ENCODE data around the gene SLC2A11.
A peak's percentile ranks its signal among the peaks of the same experiment; 100 is the strongest.

Gene SLC2A11

GRCh38 chr22:23892706-23893105 is 35.0 kb downstream of the SLC2A11 start:
- WGBS, 2 experiments (ENCODE audit: insufficient coverage in 2 of 2): 82 to 92% methylated on average over 4 of the region's 4 CpGs
- Histone ChIP-seq H3K27ac (ENCODE audit: low read depth, low read length, severe bottlenecking) (no peak overlapping the region), H3K9me3 (ENCODE audit: control insufficient read depth, low read length) (peaks cover 16% of the 10 kb centered on the region), H3K4me3 (ENCODE audit: extremely low read depth, insufficient read depth, low read length, poor library complexity, severe bottlenecking) (no peak overlapping the region), H3K4me1 (ENCODE audit: control insufficient read depth, insufficient read depth, low read length, poor library complexity, severe bottlenecking) (peaks cover 5% of the 10 kb centered on the region), H3K36me3 (ENCODE audit: control insufficient read depth, insufficient read depth, low read length) (peaks cover 22% of the 10 kb centered on the region)

DNA sequence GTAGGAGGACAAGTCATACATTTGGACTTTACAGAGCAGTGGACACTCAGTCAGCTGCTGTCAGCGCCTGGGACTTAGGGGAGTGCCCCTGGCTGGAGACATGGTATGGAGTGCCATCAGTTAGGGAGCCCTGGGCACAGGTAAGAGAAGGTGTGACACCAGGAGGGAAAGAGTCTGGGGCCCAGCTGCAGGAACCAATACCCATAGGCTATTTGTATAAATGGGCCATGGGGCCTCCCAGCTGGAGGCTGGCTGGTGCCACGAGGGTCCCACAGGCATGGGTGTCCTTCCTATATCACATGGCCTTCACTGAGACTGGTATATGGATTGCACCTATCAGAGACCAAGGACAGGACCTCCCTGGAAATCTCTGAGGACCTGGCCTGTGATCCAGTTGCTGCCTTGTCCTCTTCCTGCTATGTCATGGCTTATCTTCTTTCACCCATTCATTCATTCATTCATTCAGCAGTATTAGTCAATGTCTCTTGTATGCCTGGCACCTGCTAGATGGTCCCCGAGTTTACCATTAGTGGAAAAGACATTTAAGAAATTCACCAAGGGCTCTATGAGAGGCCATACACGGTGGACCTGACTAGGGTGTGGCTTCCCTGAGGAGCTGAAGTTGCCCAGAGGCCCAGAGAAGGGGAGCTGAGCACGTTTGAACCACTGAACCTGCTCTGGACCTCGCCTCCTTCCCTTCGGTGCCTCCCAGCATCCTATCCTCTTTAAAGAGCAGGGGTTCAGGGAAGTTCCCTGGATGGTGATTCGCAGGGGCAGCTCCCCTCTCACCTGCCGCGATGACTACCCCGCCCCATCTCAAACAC is 35.7 kb downstream of the SLC2A11 start:
- H3K36me3 ChIP-seq (ENCODE audit: control insufficient read depth, insufficient read depth, low read length): peaks cover 28% of the 10 kb centered on the region
- peaks cover 16% of the 10 kb centered on the region for H3K9me3 ChIP-seq (ENCODE audit: control insufficient read depth, low read length)
- peak overlapping the region; percentile 86 for H3K4me3 ChIP-seq (ENCODE audit: extremely low read depth, insufficient read depth, low read length, poor library complexity, severe bottlenecking)
- H3K4me1 ChIP-seq (ENCODE audit: control insufficient read depth, insufficient read depth, low read length, poor library complexity, severe bottlenecking): peaks cover 5% of the 10 kb centered on the region
- 51 to 79% methylated on average over 4 to 7 of the region's 11 CpGs for WGBS, 2 experiments (ENCODE audit: insufficient coverage in 2 of 2)
- peak overlapping the region; percentile 94 for H3K27ac ChIP-seq (ENCODE audit: low read depth, low read length, severe bottlenecking)

GRCh38 chr22:23893945-23894709 is 36.5 kb downstream of the SLC2A11 start, which contains the start of gene MIF:
Gene MIF, plus strand, starts transcription at chr22:23894383. Its CDS starts 92 bp downstream, at chr22:23894475.
- H3K4me1 ChIP-seq (ENCODE audit: control insufficient read depth, insufficient read depth, low read length, poor library complexity, severe bottlenecking): peaks cover 3% of the 10 kb centered on the region
- H3K4me3 ChIP-seq (ENCODE audit: extremely low read depth, insufficient read depth, low read length, poor library complexity, severe bottlenecking): peak within 1 kb of the TSS; percentile 86
- H3K27ac ChIP-seq (ENCODE audit: low read depth, low read length, severe bottlenecking): peak within 1 kb of the TSS; percentile 94
- peaks cover 32% of the 10 kb centered on the region for H3K36me3 ChIP-seq (ENCODE audit: control insufficient read depth, insufficient read depth, low read length)
- peaks cover 16% of the 10 kb centered on the region for H3K9me3 ChIP-seq (ENCODE audit: control insufficient read depth, low read length)
- 0 to 1% methylated on average over 63 to 70 of the region's 72 CpGs for WGBS, 2 experiments (ENCODE audit: insufficient coverage in 2 of 2)

- peaks cover 16% of the 10 kb centered on the region for H3K9me3 ChIP-seq (ENCODE audit: control insufficient read depth, low read length)
- 0 to 1% methylated on average over 41 to 63 of the region's 79 CpGs for WGBS, 2 experiments (ENCODE audit: insufficient coverage in 2 of 2)
- peaks cover 3% of the 10 kb centered on the region for H3K4me1 ChIP-seq (ENCODE audit: control insufficient read depth, insufficient read depth, low read length, poor library complexity, severe bottlenecking)
- H3K36me3 ChIP-seq (ENCODE audit: control insufficient read depth, insufficient read depth, low read length): peaks cover 32% of the 10 kb centered on the region
- H3K27ac ChIP-seq (ENCODE audit: low read depth, low read length, severe bottlenecking): peak overlapping the region; percentile 94
- peak overlapping the region; percentile 86 for H3K4me3 ChIP-seq (ENCODE audit: extremely low read depth, insufficient read depth, low read length, poor library complexity, severe bottlenecking)
Observed at GRCh38 chr22:23894710-23895598, 37.3 kb downstream of the SLC2A11 start.

- peaks cover 32% of the 10 kb centered on the region for H3K36me3 ChIP-seq (ENCODE audit: control insufficient read depth, insufficient read depth, low read length)
Observed at GRCh38 chr22:23895599-23896144, 38.0 kb downstream of the SLC2A11 start.

GRCh38 chr22:23896166-23896522 is 38.5 kb downstream of the SLC2A11 start:
- Histone ChIP-seq H3K27ac (ENCODE audit: low read depth, low read length, severe bottlenecking) (no peak overlapping the region), H3K4me1 (ENCODE audit: control insufficient read depth, insufficient read depth, low read length, poor library complexity, severe bottlenecking) (peaks cover 3% of the 10 kb centered on the region), H3K4me3 (ENCODE audit: extremely low read depth, insufficient read depth, low read length, poor library complexity, severe bottlenecking) (no peak overlapping the region), H3K36me3 (ENCODE audit: control insufficient read depth, insufficient read depth, low read length) (peaks cover 32% of the 10 kb centered on the region), H3K9me3 (ENCODE audit: control insufficient read depth, low read length) (peaks cover 18% of the 10 kb centered on the region)
- WGBS, 2 experiments (ENCODE audit: insufficient coverage in 2 of 2): 88 to 100% methylated on average over 3 to 4 of the region's 5 CpGs

More at GRCh38 chr22:23895599-23896144, 38.0 kb downstream of the SLC2A11 start:
- no peak overlapping the region for H3K27ac ChIP-seq (ENCODE audit: low read depth, low read length, severe bottlenecking)
- peak overlapping the region; percentile 86 for H3K4me3 ChIP-seq (ENCODE audit: extremely low read depth, insufficient read depth, low read length, poor library complexity, severe bottlenecking)
- H3K9me3 ChIP-seq (ENCODE audit: control insufficient read depth, low read length): peaks cover 19% of the 10 kb centered on the region
- H3K4me1 ChIP-seq (ENCODE audit: control insufficient read depth, insufficient read depth, low read length, poor library complexity, severe bottlenecking): peaks cover 3% of the 10 kb centered on the region
- 80 to 84% methylated on average over 6 to 11 of the region's 16 CpGs for WGBS, 2 experiments (ENCODE audit: insufficient coverage in 2 of 2)

DNA sequence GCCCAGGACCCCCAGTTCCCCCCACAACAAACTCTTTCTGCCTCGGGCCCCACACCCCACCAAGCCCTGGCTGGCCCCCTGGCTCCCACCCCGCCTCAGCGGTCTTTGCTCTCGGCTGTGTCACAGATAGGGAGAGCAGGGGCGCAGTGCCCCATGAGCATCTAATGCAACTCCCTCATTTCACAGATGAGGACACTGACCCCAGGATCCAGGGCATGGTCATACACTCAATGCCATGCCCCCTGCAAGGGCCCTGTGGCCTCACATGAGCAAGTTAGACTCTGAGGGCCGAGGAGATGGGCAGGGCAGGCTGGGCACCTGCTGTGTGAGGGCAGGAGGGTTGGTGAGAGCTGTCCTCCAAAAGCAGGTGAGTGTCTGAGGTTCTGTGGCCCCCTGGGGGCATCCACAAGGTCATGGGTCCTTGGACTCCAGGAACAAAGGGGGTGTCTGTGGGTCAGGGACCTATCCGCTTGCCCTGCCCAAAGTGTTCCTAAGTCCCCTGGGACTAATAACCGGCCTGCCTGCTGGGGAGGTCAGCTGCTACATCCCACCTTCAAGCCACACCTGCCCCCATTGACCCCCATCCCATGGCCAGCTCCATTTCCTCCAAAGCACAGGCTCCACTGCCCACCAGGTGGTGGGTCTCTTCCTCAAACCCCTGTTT is 39.0 kb downstream of the SLC2A11 start:
- H3K4me3 ChIP-seq (ENCODE audit: extremely low read depth, insufficient read depth, low read length, poor library complexity, severe bottlenecking): no peak overlapping the region
- H3K27ac ChIP-seq (ENCODE audit: low read depth, low read length, severe bottlenecking): no peak overlapping the region
- peaks cover 32% of the 10 kb centered on the region for H3K36me3 ChIP-seq (ENCODE audit: control insufficient read depth, insufficient read depth, low read length)
- H3K9me3 ChIP-seq (ENCODE audit: control insufficient read depth, low read length): peaks cover 13% of the 10 kb centered on the region
- 90 to 93% methylated on average over 6 of the region's 8 CpGs for WGBS, 2 experiments (ENCODE audit: insufficient coverage in 2 of 2)
- H3K4me1 ChIP-seq (ENCODE audit: control insufficient read depth, insufficient read depth, low read length, poor library complexity, severe bottlenecking): peaks cover 3% of the 10 kb centered on the region

GRCh38 chr22:23897320-23897719 is 39.6 kb downstream of the SLC2A11 start:
- WGBS, 2 experiments (ENCODE audit: insufficient coverage in 2 of 2): 93 to 100% methylated on average over 1 to 3 of the region's 3 CpGs
- no peak overlapping the region for H3K27ac ChIP-seq (ENCODE audit: low read depth, low read length, severe bottlenecking)

GRCh38 chr22:23898006-23898974 is 40.6 kb downstream of the SLC2A11 start:
- H3K4me3 ChIP-seq (ENCODE audit: extremely low read depth, insufficient read depth, low read length, poor library complexity, severe bottlenecking): no peak overlapping the region
- 37 to 76% methylated on average over 3 to 7 of the region's 8 CpGs for WGBS, 2 experiments (ENCODE audit: insufficient coverage in 2 of 2)
- H3K27ac ChIP-seq (ENCODE audit: low read depth, low read length, severe bottlenecking): no peak overlapping the region
- peaks cover 3% of the 10 kb centered on the region for H3K9me3 ChIP-seq (ENCODE audit: control insufficient read depth, low read length)
- peaks cover 3% of the 10 kb centered on the region for H3K4me1 ChIP-seq (ENCODE audit: control insufficient read depth, insufficient read depth, low read length, poor library complexity, severe bottlenecking)
- peaks cover 32% of the 10 kb centered on the region for H3K36me3 ChIP-seq (ENCODE audit: control insufficient read depth, insufficient read depth, low read length)

More at GRCh38 chr22:23897320-23897719, 39.6 kb downstream of the SLC2A11 start:
- Histone ChIP-seq H3K4me3 (ENCODE audit: extremely low read depth, insufficient read depth, low read length, poor library complexity, severe bottlenecking) (no peak overlapping the region), H3K36me3 (ENCODE audit: control insufficient read depth, insufficient read depth, low read length) (peaks cover 32% of the 10 kb centered on the region), H3K4me1 (ENCODE audit: control insufficient read depth, insufficient read depth, low read length, poor library complexity, severe bottlenecking) (peaks cover 3% of the 10 kb centered on the region), H3K9me3 (ENCODE audit: control insufficient read depth, low read length) (peaks cover 7% of the 10 kb centered on the region)

All from mesodermal cell (in vitro differentiated cells).